GM12873 (cell line): ENCODE measurements around the gene PAK1.
A peak's percentile ranks its signal among the peaks of the same experiment; 100 is the strongest.

ENCODE experiments used
- TF ChIP-seq, protein P1 (sequence below): IDR thresholded peaks from 2 replicates; pipeline ENCODE4 v1.5.1; 2012; ENCODE audit warnings: low read depth, mild to moderate bottlenecking, moderate library complexity, low read length, control low read depth; ENCODE audit not compliant: insufficient read depth; ENCODE audit errors: missing control alignments

The PAK1 gene

GRCh38 chr11:77372726-77373125, 101.2 kb downstream of the PAK1 start:
- TF ChIP-seq, protein P1, sequence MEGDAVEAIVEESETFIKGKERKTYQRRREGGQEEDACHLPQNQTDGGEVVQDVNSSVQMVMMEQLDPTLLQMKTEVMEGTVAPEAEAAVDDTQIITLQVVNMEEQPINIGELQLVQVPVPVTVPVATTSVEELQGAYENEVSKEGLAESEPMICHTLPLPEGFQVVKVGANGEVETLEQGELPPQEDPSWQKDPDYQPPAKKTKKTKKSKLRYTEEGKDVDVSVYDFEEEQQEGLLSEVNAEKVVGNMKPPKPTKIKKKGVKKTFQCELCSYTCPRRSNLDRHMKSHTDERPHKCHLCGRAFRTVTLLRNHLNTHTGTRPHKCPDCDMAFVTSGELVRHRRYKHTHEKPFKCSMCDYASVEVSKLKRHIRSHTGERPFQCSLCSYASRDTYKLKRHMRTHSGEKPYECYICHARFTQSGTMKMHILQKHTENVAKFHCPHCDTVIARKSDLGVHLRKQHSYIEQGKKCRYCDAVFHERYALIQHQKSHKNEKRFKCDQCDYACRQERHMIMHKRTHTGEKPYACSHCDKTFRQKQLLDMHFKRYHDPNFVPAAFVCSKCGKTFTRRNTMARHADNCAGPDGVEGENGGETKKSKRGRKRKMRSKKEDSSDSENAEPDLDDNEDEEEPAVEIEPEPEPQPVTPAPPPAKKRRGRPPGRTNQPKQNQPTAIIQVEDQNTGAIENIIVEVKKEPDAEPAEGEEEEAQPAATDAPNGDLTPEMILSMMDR = no peak

DNA sequence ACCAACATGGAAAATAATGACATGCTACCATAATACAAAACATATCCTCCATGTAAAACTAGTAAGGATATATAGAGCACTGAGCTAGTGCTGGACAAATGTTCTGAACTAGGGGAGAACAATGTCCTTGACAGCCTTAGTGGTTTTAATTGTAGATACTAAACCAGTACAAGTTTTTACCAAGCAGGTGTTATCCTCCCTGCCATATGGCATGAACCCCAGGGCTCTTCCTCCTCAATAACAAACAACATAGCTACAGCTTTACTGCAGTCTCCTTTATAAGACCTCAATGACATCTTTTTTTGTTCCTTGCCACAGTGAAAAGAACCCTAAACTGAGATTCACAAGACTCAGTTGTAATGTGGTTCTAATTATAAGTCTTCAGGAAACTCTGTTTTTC, 102.2 kb downstream of the PAK1 start:
- TF ChIP-seq, protein P1 = no peak

- TF ChIP-seq, protein P1 = peak; percentile 21
These were observed 103.7 kb downstream of the PAK1 start for GRCh38 chr11:77370217-77370616.

DNA sequence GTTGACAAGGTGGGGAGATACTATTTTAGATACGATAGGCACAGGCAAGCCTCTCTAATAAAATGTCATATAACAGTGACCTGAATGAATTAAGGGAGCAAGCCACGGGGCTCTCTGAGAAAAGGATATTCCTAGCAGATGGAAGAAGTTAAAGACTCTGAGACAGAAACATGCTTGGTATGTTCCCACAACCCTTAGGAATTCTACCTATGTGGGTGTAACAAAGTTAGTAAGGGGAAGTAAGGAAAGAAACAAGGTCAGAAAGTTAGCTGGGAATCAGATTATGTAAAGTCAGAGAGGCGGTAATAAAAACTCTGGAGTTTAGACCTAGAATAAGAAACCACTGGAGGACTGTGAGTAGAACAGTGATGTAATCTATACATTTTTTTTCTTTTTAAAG, 112.7 kb downstream of the PAK1 start:
- TF ChIP-seq, protein P1 = no peak

GRCh38 chr11:77359481-77359880, 114.4 kb downstream of the PAK1 start:
- TF ChIP-seq, protein P1 = no peak

GRCh38 chr11:77353131-77353530, 120.8 kb downstream of the PAK1 start:
- TF ChIP-seq, protein P1 = no peak

- TF ChIP-seq, protein P1 = no peak
These were observed 122.5 kb downstream of the PAK1 start for GRCh38 chr11:77351281-77351886.
